Activated T-helper 1 cell treated with anti-CD3 and anti-CD28 coated beads, Interleukin-12 subunit alpha, Interleukin-12 subunit beta, Interleukin-2, Interleukin-4 antibody, amounts not matched to agents 30 ng/mL and 10 ng/mL and 1 ng/mL, durations not matched to agents 14 hours and 24 hours and 36 hours (primary cell): ENCODE data around the gene PIK3R2. TPM values are rescaled to one million over a fixed set of nuclear protein-coding genes. Genes with fewer than 3 reads are reported as not detected.
A peak's percentile ranks its signal among the peaks of the same experiment; 100 is the strongest.

Source experiments
- DNase-seq: peaks from one replicate; pipeline ENCODE4 v3.0.0; 2021; ENCODE audit warnings: low spot score
- H3K27ac Mint-ChIP-seq: one replicate; pipeline ENCODE4 v1.8.0; 2021; ENCODE audit warnings: mild to moderate bottlenecking, mixed read lengths
- H3K27me3 Mint-ChIP-seq: one replicate; pipeline ENCODE4 v1.8.0; 2022; ENCODE audit warnings: mild to moderate bottlenecking, moderate library complexity, mixed read lengths; ENCODE audit not compliant: insufficient read depth
- H3K36me3 Mint-ChIP-seq: one replicate; pipeline ENCODE4 v1.8.0; 2021; ENCODE audit warnings: low read depth, mixed read lengths
- H3K4me1 Mint-ChIP-seq: one replicate; pipeline ENCODE4 v1.8.0; 2021; ENCODE audit warnings: low read depth, mixed read lengths
- H3K4me3 Mint-ChIP-seq: one replicate; pipeline ENCODE4 v1.8.0; 2021; ENCODE audit warnings: mild to moderate bottlenecking, moderate library complexity, mixed read lengths
- H3K9me3 Mint-ChIP-seq: one replicate; pipeline ENCODE4 v1.8.0; 2021; ENCODE audit warnings: mixed read lengths
- intact Hi-C: fragments of 100-400 bp; cut with micrococcal nuclease; formaldehyde crosslinking; loops from one replicate; pipeline ENCODE4 v1.15.1; 2024
- total RNA-seq: library from RNA; stranded (reverse); gene quantifications from 2 replicates; pipeline ENCODE4 v1.2.3, GENCODE V29; 2022

The PIK3R2 gene
- total RNA-seq, 1 donor from 2014 or later = 15.6 TPM

DNA sequence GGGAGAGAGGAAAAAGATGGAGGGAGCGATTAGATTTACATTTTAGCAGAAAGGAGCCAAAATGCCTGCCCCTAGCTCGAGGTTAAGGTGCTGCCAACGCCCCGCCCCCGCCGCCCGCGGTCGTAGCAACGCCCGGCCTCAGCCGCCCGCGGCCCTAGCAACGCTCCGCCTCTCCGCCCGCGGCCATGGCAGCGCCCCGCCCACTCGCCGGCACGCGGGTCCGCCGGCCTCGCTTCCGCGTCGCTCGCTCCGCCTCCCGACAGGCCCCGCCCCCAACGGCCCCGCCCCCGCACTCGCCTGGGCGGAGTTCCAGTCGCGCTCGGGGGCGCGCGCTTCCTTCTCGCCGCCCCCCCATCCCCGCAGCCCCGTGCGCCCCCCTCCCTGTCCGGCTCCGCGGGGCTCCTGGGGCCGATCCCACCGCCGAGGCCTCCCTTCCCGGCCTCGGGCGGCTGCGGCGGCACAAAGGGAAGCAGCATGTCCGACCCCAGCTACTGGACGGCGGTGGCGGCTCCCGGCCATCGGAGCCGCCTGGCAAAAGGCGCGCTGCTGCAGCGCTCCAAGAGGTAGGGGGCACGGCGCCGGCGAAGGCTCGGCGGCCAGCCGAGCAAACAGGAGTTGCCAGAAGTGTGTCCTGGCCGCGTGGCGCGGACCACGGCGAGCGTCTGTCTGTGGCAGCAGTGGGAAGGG, 35.1 kb upstream of the PIK3R2 start:
- peak; percentile 95 for DNase-seq
- Mint-ChIP-seq H3K27ac (peak overlapping the region; percentile 93), H3K27me3 (no peaks in the 10 kb centered on the region), H3K4me1 (peaks cover 31% of the 10 kb centered on the region), H3K36me3 (peaks cover 5% of the 10 kb centered on the region), H3K9me3 (no peaks in the 10 kb centered on the region), H3K4me3 (peak overlapping the region; percentile 84)
- intact Hi-C loops = loop anchor here (1.0 kb wide), 3 partner anchors 14 to 86 kb away; partner anchors contain the start of gene RAB3A

DNA sequence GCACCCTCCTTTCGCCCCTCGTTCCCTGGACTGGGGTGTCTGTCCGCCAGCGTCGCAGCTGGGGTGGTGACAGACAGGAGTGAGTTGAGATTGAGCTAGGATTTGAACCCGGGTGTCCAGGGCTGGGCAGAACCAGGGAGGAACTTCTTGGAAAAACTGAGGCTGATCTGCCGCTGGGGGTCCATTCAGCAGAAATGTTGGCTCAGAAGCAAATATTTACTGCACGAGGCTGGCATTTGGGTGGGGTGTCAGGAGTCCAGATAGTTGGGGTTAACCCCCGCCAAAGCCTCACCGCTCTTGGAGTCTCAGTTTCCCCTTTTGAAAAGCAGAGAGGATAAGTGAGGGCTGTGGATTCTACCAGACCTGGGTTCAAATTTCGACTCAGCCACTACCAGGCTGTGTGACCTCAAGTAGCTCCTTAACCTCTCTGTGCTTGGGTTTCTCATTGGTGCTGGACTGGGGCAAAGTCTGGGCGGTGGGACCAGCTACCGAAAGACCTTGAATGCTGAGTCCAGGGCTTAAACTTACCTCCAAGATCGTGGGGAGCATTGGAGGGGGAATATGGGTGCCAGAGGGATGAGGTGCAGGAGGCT, 34.4 kb upstream of the PIK3R2 start:
- peaks cover 28% of the 10 kb centered on the region for H3K4me1 Mint-ChIP-seq
- intact Hi-C loops = loop anchor here (1.0 kb wide), 2 partner anchors 21 to 34 kb away; partner anchors contain the start of gene MAST3
- peak overlapping the region; percentile 93 for H3K27ac Mint-ChIP-seq
- no peak for DNase-seq
- H3K9me3 Mint-ChIP-seq = no peaks in the 10 kb centered on the region
- H3K27me3 Mint-ChIP-seq = no peaks in the 10 kb centered on the region
- peak overlapping the region; percentile 84 for H3K4me3 Mint-ChIP-seq
- peaks cover 8% of the 10 kb centered on the region for H3K36me3 Mint-ChIP-seq

DNA sequence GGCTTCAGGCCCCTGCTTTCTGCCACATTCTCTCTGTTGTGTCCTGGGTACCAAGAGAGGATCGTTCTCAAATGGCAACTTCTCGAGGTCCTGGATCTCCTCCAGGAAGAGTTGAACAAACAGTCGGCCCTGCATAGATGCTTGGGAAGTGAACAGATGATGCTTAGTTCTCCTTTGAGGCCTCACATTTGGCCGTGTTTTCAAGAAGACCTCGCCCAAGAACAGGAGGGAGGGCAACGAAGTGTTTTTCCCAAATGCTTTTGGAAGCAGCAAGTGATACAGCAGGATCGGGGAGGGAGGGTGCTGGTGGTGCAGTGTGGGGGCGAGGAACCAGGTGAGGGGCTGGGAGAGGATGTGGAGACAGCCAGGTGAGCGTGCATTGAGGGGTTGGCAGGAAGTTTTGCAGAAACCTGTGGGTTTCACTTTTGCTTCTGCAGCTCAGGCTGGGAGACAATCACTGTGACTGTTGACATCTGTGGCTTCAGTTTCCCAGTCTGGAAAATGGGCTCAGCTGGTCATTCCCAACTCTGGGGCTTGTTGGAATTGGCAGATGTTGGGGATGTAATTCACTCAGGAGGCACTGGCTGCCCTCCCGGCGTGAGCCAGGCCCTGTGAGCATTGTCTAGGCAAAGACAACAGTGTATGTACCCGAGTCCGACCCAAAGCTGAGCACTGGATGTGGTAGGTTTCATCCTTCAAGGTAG, 33.8 kb upstream of the PIK3R2 start:
- Mint-ChIP-seq H3K4me3 (peak overlapping the region; percentile 84), H3K4me1 (peaks cover 28% of the 10 kb centered on the region), H3K36me3 (peaks cover 13% of the 10 kb centered on the region), H3K27ac (peak overlapping the region; percentile 93), H3K9me3 (no peaks in the 10 kb centered on the region), H3K27me3 (no peaks in the 10 kb centered on the region)
- intact Hi-C loops = loop anchor here (1.0 kb wide), 2 partner anchors 22 to 33 kb away; partner anchors contain the start of gene MAST3
- DNase-seq = peak; percentile 54

DNA sequence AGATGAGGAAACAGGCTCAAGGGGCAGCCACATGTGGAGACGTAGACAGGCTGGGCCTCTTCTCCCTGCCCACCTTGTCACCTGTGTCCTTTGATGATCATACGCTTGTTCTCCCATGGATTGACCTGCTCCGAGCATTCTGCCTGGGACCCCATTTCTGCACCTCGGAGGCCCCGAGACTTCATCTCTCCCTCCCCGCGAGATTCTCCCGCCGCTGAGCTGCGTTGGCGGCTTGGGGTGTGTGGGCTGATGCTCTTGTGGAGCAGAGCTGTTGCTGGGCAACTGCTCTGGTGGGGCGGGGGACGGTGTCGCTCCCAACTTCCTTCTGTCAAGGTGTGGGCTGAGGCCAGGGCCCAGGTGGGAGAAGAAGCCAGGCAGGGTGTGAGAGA, 33.3 kb upstream of the PIK3R2 start:
- peaks cover 28% of the 10 kb centered on the region for H3K4me1 Mint-ChIP-seq
- intact Hi-C loops = loop anchor here (1.0 kb wide), 2 partner anchors 22 to 33 kb away; partner anchors contain the start of gene MAST3
- peaks cover 16% of the 10 kb centered on the region for H3K36me3 Mint-ChIP-seq
- no peaks in the 10 kb centered on the region for H3K27me3 Mint-ChIP-seq
- no peaks in the 10 kb centered on the region for H3K9me3 Mint-ChIP-seq
- H3K4me3 Mint-ChIP-seq = peak overlapping the region; percentile 84
- DNase-seq = peak; percentile 53
- H3K27ac Mint-ChIP-seq = peak overlapping the region; percentile 93

DNA sequence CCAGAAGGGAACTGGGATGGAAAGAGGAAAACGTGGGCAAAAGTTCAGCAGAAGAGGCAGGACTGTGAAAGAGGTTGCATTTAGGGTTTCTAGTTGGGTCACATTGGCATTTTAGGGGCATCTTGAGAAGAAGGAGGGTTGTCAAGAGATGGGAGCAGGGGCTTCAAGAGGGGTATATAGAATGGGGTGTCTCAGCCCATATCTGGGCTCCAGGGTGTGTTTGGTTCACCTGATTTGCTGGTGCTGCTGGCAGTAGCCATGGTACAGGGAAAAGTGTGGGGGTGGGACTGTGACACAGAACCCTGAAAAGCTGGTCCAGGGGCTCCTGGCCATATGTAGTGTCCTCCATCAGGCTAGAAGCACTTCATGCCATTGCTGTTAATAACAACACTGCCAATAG, 32.8 kb upstream of the PIK3R2 start:
- intact Hi-C loops = no loop called here
- DNase-seq = no peak
- H3K27me3 Mint-ChIP-seq = no peaks in the 10 kb centered on the region
- H3K4me3 Mint-ChIP-seq = peak overlapping the region; percentile 84
- no peaks in the 10 kb centered on the region for H3K9me3 Mint-ChIP-seq
- peak overlapping the region; percentile 93 for H3K27ac Mint-ChIP-seq
- H3K4me1 Mint-ChIP-seq = peaks cover 28% of the 10 kb centered on the region
- H3K36me3 Mint-ChIP-seq = peaks cover 14% of the 10 kb centered on the region

DNA sequence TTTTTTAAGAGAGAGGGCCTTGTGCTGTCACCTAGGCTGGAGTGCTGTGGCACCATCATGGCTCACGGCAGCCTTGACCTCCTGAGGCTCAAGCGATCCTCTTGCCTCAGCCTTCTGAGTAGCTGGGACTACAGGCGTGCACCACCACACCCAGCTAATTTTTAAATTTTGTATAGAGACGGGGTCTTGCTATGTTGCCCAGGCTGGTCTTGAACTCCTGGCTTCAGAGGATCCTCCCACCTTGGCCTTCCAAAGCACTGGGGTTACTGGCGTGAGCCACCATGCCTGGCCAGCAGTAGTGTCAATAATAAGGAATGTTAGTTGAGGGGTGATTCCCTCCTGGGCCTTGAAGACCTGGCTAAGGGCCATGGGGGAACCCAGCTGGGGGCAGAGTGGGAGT, 31.8 kb upstream of the PIK3R2 start:
- Mint-ChIP-seq H3K36me3 (peaks cover 17% of the 10 kb centered on the region), H3K4me1 (peaks cover 32% of the 10 kb centered on the region), H3K27me3 (no peaks in the 10 kb centered on the region), H3K4me3 (no peak overlapping the region), H3K9me3 (no peaks in the 10 kb centered on the region), H3K27ac (peak overlapping the region; percentile 34)
- DNase-seq = no peak
- intact Hi-C loops = no loop called here

DNA sequence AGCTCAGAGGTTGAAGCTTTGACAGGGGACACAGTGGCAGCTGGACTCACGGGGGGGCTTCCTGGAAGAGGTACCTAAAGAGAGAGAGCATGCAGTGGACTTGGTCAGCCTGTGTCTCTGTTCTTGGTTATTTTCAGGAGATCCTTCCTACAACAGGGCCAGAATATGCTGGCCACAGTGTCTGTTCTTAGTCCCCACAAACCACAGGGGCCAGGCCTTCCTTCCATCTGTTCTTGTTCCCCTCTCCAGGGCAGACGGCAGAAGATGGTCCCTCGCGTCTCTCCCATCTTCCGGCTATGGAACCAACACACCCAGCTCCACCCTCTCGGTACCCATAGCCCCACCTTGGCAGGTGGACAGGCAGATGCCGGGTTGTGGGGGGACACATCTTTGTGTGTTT, 30.5 kb upstream of the PIK3R2 start:
- Mint-ChIP-seq H3K27ac (no peak overlapping the region), H3K27me3 (no peaks in the 10 kb centered on the region), H3K36me3 (peaks cover 17% of the 10 kb centered on the region), H3K9me3 (no peaks in the 10 kb centered on the region), H3K4me1 (peaks cover 26% of the 10 kb centered on the region), H3K4me3 (no peak overlapping the region)
- intact Hi-C loops = no loop called here
- DNase-seq = no peak

DNA sequence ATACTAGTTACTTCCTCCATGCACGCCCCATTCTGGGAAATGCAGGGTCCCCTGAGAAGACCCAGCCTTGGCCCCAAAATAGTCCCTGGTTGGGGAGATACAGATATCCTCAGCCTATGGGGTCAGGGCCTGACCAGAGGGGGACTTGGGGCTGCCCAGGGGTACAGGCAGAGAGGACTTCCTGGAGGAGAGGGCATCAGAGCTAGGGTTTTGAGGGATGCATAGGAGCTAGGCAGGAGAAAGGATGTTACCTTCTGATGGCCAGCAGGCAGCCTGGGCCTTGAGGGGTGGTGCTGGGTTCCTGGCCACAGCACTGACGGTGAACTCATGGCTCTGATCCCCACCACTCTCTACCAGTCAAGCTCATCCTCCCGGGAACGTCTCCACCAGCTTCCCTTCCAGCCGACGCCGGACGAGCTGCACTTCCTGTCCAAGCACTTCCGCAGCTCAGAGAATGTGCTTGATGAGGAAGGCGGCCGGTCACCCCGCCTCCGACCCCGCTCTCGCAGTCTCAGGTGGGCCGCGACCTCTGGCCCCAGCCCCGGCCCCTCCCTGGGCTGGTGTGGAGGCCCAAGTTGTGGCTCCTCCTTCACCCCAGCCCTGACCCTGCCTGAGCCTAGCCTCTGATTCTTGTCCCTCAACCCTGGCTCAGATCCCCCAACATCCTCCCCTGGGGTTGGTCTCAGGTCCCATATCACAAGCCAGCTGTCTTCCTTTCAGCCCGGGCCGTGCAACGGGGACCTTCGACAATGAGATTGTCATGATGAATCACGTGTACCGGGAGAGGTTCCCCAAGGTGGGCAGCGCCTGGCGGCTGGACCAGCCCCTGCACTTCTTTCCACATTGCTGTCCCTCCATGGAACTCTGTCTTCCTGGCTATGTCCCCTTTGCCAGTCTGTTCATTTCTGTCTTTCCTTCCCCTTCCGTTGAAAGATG, 29.8 kb upstream of the PIK3R2 start:
- Mint-ChIP-seq H3K36me3 (peaks cover 19% of the 10 kb centered on the region), H3K27me3 (no peaks in the 10 kb centered on the region), H3K9me3 (no peaks in the 10 kb centered on the region), H3K4me3 (no peak overlapping the region), H3K4me1 (peaks cover 26% of the 10 kb centered on the region), H3K27ac (no peak overlapping the region)
- intact Hi-C loops = no loop called here
- no peak for DNase-seq

DNA sequence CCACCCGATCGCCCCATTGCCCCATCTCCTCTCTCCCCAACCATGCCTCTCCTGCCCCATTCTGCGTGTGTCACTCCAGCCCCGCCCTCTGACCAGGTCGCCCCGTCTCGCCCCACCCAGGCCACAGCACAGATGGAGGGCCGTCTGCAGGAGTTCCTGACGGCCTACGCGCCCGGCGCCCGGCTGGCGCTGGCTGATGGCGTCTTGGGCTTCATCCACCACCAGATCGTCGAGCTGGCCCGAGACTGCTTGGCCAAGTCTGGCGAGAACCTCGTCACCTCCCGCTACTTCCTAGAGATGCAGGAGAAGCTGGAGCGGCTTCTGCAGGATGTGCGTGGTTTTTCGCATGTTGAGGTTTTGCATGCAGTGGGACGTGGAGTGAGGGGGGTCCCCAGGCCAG, 29.1 kb upstream of the PIK3R2 start:
- DNase-seq = no peak
- H3K27me3 Mint-ChIP-seq = no peaks in the 10 kb centered on the region
- no peaks in the 10 kb centered on the region for H3K9me3 Mint-ChIP-seq
- no peak overlapping the region for H3K4me3 Mint-ChIP-seq
- H3K4me1 Mint-ChIP-seq = peaks cover 26% of the 10 kb centered on the region
- peaks cover 23% of the 10 kb centered on the region for H3K36me3 Mint-ChIP-seq
- no peak overlapping the region for H3K27ac Mint-ChIP-seq
- intact Hi-C loops = no loop called here

DNA sequence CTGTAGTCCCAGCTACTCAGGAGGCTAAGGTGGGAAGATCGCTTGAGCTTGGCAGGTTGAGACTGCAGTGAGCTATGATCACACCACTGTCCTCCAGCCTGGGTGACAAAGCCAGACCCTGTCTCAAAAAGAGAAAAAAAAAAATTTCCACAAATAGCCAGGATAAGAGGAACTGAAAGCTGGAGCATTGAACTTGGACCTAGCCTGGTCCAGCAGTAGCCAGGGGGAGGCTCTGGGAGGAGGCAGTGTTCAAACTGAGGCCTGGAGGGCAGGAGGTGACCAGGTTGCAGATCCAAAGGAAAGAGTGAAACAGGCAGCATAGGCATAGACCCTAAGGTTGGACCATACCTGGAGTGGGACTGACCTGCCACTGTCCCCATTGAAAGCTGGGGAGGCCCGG, 26.9 kb upstream of the PIK3R2 start:
- no peaks in the 10 kb centered on the region for H3K27me3 Mint-ChIP-seq
- no peaks in the 10 kb centered on the region for H3K9me3 Mint-ChIP-seq
- no peak overlapping the region for H3K27ac Mint-ChIP-seq

DNA sequence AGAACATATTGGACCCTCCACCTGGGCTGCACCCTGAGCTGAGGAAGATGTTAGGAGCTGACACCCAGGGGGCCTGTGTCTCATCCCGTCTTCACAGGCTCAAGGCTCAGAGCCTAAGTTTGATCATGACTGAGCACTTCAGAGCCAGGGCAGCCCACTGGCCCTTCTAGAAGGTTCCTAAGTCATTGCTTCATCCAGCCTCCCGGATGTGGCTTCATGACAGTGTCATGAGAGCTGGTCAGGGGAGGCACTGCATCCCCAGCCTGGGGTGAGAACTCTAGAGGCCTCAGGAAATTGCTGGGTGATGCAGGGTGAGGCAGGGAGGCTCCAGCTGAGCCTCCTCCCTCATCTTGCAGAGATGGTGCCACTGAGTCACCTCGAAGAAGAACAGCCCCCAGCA, 24.9 kb upstream of the PIK3R2 start:
- Mint-ChIP-seq H3K4me1 (peaks cover 12% of the 10 kb centered on the region), H3K9me3 (no peaks in the 10 kb centered on the region), H3K4me3 (no peak overlapping the region), H3K27me3 (no peaks in the 10 kb centered on the region), H3K27ac (peak overlapping the region; percentile 78), H3K36me3 (peaks cover 38% of the 10 kb centered on the region)
- intact Hi-C loops = no loop called here
- DNase-seq = no peak

More for the DNA sequence above, 26.9 kb upstream of the PIK3R2 start:
- peaks cover 12% of the 10 kb centered on the region for H3K4me1 Mint-ChIP-seq
- intact Hi-C loops = no loop called here
- no peak for DNase-seq
- H3K36me3 Mint-ChIP-seq = peaks cover 33% of the 10 kb centered on the region
- H3K4me3 Mint-ChIP-seq = no peak overlapping the region

DNA sequence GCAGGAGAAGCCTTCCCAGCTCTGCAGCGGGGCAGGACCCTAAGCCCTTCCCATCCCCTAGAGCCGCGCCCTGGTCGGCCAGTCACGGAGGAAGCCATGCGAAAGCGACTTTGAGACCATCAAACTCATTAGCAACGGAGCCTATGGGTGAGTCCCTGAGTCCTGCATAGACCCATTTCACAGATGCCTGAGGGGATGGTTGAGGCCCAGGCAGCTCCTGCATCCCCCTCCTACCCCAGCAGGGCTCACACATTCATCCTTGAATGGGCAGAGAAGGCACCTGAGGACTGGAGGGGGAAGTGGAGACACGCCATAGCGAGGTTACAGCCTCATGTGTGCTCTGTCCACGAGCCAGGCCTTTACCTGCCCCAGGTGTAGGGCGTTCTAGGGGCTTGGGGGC, 24.2 kb upstream of the PIK3R2 start:
- H3K27ac Mint-ChIP-seq = no peak overlapping the region
- peaks cover 12% of the 10 kb centered on the region for H3K4me1 Mint-ChIP-seq
- H3K4me3 Mint-ChIP-seq = no peak overlapping the region
- H3K9me3 Mint-ChIP-seq = no peaks in the 10 kb centered on the region
- intact Hi-C loops = no loop called here
- DNase-seq = no peak
- H3K27me3 Mint-ChIP-seq = no peaks in the 10 kb centered on the region
- H3K36me3 Mint-ChIP-seq = peaks cover 33% of the 10 kb centered on the region
